ENCODE measurements around the gene KLHDC4.

The KLHDC4 gene

GRCh38 chr16:87701505-87701921, 64.3 kb downstream of the KLHDC4 start:
- TF ChIP-seq, protein P1, sequence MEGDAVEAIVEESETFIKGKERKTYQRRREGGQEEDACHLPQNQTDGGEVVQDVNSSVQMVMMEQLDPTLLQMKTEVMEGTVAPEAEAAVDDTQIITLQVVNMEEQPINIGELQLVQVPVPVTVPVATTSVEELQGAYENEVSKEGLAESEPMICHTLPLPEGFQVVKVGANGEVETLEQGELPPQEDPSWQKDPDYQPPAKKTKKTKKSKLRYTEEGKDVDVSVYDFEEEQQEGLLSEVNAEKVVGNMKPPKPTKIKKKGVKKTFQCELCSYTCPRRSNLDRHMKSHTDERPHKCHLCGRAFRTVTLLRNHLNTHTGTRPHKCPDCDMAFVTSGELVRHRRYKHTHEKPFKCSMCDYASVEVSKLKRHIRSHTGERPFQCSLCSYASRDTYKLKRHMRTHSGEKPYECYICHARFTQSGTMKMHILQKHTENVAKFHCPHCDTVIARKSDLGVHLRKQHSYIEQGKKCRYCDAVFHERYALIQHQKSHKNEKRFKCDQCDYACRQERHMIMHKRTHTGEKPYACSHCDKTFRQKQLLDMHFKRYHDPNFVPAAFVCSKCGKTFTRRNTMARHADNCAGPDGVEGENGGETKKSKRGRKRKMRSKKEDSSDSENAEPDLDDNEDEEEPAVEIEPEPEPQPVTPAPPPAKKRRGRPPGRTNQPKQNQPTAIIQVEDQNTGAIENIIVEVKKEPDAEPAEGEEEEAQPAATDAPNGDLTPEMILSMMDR (IDR thresholded peaks at IDR 0.05; ENCODE audit: insufficient read depth, missing control alignments) = no peak
- FAIRE-seq (no peak), DNase-seq (ENCODE audit: insufficient read length, low spot score) (no peak)

DNA sequence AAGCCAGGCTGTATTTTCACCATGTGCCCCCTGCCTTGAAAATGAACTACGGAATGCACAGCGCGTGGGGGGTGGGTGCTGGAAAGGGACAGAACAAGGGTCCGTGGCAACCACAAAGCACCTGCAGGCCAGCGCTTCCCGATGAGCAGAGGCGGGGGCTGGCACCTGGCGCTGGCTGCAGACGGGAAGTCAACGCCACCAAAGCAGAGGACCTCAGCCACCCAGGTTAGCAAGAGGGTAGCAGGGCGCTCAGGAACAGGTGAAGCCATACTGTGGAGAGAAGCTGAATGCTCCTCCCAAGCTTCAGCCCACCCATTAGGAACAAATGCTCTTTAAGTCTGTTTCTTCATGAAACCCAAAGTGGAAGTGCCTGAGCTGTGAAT, 64.7 kb downstream of the KLHDC4 start:
- no peak for FAIRE-seq
- no peak for DNase-seq (ENCODE audit: insufficient read length, low spot score)
- TF ChIP-seq, protein P1 (IDR thresholded peaks at IDR 0.05; ENCODE audit: insufficient read depth, missing control alignments) = no peak

- DNase-seq (ENCODE audit: insufficient read length, low spot score) (no peak), FAIRE-seq (no peak)
- TF ChIP-seq, protein P1 (IDR thresholded peaks at IDR 0.05; ENCODE audit: insufficient read depth, missing control alignments) = no peak
Measured at GRCh38 chr16:87700406-87701077, 65.2 kb downstream of the KLHDC4 start.

DNA sequence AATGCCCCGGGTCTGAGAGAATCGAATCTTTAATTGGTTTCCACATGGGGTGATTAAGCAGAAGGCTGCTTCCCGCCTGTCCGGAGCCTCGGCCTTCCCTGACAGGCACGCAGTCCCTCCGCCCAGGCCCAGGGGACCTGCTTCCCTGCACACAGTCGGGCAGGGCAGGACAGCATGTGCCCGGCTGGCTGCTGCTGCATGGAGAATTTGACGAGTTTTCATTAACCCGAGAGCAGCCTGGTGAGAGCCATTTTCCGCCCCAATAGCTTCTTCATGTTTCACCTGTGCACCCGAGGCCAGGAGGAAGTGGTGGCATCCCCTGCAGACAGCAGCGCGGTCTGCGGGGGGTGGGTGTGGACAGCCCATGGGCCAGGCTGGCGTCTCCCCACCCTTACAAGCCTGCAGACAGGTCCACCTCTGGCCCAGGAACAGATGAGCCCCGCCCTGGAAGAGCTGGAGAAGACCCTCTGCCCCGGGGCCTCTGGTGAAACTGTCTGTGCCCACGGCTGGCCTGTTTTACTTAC, 67.0 kb downstream of the KLHDC4 start:
- no peak for DNase-seq (ENCODE audit: insufficient read length, low spot score)
- FAIRE-seq = no peak
- TF ChIP-seq, protein P1 (IDR thresholded peaks at IDR 0.05; ENCODE audit: insufficient read depth, missing control alignments) = no peak

DNA sequence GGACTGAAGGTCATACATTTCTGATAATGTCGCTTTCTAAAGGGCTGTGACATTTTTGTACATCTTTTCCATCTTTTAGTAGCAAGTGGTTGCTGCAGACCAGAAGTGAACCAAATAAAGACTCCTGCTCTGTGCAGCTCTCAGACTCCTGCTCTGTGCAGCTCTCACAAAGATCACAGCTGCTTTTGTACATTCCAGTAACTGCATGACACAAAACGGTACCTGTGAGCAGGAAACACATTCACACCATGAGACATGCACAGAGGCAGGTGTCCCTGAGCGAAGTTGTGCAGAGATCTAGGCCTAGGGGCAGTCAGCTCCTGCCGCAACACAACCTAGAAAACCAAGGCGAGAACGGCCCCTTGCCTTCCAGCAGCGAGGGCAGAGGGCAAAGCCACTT, 67.5 kb downstream of the KLHDC4 start:
- TF ChIP-seq, protein P1 (IDR thresholded peaks at IDR 0.05; ENCODE audit: insufficient read depth, missing control alignments) = no peak
- no peak for FAIRE-seq
- DNase-seq (ENCODE audit: insufficient read length, low spot score) = no peak

DNA sequence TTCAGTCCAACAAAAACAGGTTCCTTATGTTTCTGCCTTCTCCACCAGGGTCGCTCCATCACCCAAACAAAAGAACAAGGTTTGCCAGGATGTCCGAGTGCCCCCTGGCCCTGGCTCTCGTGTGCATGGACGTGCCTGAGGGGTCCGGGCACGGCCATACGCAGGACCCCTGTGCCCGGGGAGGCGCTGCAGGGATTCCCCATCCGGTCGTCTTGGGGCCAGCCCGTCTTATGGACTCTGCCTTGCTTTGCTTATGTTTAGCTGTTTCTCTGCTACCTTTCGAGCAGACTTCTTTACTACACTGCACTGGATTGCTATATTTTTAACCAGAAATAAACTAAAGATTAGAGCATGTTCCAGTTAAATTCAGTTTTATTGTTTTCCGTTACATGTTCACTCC, 68.0 kb downstream of the KLHDC4 start:
- no peak for DNase-seq (ENCODE audit: insufficient read length, low spot score)
- TF ChIP-seq, protein P1 (IDR thresholded peaks at IDR 0.05; ENCODE audit: insufficient read depth, missing control alignments) = no peak
- FAIRE-seq = no peak

- TF ChIP-seq, protein P1 (IDR thresholded peaks at IDR 0.05; ENCODE audit: insufficient read depth, missing control alignments) = no peak
- DNase-seq (ENCODE audit: insufficient read length, low spot score) (no peak), FAIRE-seq (no peak)
Measured at GRCh38 chr16:87697256-87697655, 68.5 kb downstream of the KLHDC4 start.

Measured in D721Med (cell line).